GM19328 (cell line): ENCODE data around the gene CORO1A.
"Not testable (repeated sequence)": the region's sequence is repeated elsewhere in the genome, so short reads cannot be mapped to it uniquely, and the experiment has no call there.

ENCODE experiments used
- ATAC-seq: cut with Tn5 transposase; IDR thresholded peaks from one replicate; pipeline ENCODE4 v1.9.1; 2021; ENCODE audit warnings: mild to moderate bottlenecking, moderate library complexity; ENCODE audit not compliant: unreplicated experiment

CORO1A gene

GRCh38 chr16:30199608-30200343 is 16.4 kb downstream of the CORO1A start:
- not testable (repeated sequence) for ATAC-seq

- not testable (repeated sequence) for ATAC-seq
These were observed 22.3 kb downstream of the CORO1A start for GRCh38 chr16:30205541-30206236.

GRCh38 chr16:30206252-30206651 is 22.9 kb downstream of the CORO1A start:
- not testable (repeated sequence) for ATAC-seq

GRCh38 chr16:30207063-30207704 is 23.8 kb downstream of the CORO1A start:
- not testable (repeated sequence) for ATAC-seq

GRCh38 chr16:30209032-30209431 is 25.6 kb downstream of the CORO1A start:
- ATAC-seq: not testable (repeated sequence)

GRCh38 chr16:30211414-30211813 is 28.0 kb downstream of the CORO1A start:
- ATAC-seq: not testable (repeated sequence)

- not testable (repeated sequence) for ATAC-seq
These were observed 33.7 kb downstream of the CORO1A start for GRCh38 chr16:30217082-30217481.
